Measurements from ENCODE around the gene ERG. TPM values are rescaled to one million over a fixed set of nuclear protein-coding genes. Genes with fewer than 3 reads are reported as not detected.

Gene ERG, protein sequence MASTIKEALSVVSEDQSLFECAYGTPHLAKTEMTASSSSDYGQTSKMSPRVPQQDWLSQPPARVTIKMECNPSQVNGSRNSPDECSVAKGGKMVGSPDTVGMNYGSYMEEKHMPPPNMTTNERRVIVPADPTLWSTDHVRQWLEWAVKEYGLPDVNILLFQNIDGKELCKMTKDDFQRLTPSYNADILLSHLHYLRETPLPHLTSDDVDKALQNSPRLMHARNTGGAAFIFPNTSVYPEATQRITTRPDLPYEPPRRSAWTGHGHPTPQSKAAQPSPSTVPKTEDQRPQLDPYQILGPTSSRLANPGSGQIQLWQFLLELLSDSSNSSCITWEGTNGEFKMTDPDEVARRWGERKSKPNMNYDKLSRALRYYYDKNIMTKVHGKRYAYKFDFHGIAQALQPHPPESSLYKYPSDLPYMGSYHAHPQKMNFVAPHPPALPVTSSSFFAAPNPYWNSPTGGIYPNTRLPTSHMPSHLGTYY
- not detected for total RNA-seq

- no peak for DNase-seq
Observed at GRCh38 chr21:38498057-38498833, at the start of gene ERG. Gene ERG, minus strand, starts transcription at chr21:38498477. Its CDS starts 97 bp downstream, at chr21:38498380.

DNA sequence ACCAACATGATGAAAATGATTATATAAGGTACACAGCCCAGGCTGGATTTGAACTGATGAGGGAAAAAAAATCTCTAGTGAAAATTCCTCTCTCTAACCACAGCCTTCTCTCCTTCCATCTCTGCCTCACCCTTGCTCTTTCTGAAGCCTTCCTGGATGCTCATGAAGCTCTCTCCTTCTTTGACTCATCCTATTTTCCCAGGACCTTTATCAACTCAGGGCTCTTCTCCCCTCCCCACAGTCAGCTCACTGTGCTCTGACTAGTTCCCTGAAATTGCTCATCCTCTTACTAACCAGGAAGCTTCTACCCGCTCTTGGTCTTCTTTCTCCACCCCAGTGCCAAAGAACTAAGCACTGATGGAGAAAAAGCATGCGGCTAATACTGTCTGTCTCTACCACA, 46.4 kb upstream of the ERG start:
- DNase-seq: no peak

DNA sequence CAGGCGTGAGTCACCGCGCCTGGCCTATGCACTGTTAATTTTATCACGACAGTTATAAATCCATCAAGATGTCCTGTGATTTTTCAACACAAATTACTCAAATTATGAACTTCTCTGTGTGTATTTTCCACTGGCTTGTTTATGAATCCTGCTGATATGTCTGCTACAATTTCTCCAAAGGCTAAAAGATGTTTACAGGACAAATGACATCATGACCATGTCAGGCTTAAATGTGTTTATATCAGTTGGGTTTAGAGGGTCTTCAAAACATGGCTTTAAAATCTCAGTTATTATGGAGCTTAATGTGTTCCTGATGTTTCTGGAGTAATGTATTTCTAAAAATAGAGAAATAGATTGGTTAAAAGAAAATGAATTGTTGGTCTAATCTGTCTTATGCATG, 44.0 kb upstream of the ERG start:
- no peak for DNase-seq

DNA sequence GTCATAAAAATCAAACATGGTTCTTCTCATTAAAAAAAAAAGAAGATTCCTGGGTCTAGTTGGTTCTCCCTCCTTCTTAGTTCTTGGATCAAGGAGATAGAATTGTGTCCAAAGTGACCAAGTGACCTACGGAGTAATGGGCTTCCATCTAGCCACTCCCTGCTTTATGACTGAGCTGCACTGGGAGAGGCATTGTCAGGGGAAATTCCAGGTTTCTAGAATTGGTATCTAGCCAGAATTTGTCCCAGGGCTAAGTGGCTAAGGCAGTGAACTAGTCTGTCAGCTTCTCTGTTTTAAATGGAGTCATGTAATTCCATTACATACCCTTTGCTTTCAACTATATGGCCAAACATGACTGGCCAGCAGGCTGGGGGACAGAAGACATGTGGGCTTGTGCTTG, 40.1 kb upstream of the ERG start:
- no peak for DNase-seq

DNA sequence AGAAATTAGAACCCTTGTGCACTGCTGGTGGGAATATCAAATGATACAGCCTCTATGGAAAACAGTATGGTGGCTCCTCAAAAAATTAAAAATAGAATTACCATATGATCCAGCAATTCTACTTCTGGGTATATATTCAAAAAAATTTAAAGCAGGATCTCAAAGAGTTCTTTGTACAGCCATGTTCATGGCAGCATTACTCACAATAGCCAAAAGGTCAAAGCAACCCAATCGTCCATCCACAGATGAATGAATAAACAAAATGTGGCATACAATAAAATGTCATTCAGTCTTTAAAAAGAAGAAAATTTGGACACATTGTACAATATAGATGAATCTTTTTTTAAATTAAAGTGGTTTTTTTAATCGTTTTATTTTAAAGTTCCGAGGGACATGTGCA, 36.3 kb upstream of the ERG start:
- DNase-seq: no peak

DNA sequence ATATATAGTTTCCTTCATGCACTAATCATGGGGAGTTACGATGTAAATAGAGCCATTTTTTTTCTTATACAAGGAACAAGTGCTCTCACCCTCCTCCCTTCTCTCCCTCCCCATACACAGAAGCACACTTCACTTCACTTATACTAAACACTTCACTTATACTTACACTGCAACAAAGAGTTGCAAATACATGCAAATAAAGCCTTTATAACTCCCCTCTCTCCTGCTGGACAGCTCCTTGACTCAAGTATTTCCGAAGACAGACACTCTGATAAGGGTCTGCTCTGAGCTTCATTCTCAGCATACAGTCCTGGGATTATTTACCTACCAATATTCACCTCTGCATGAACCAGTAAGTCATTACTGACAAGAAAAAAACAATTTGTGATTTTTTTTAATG, 35.6 kb upstream of the ERG start:
- no peak for DNase-seq

GRCh38 chr21:38531591-38531990, 33.3 kb upstream of the ERG start:
- DNase-seq: no peak

DNA sequence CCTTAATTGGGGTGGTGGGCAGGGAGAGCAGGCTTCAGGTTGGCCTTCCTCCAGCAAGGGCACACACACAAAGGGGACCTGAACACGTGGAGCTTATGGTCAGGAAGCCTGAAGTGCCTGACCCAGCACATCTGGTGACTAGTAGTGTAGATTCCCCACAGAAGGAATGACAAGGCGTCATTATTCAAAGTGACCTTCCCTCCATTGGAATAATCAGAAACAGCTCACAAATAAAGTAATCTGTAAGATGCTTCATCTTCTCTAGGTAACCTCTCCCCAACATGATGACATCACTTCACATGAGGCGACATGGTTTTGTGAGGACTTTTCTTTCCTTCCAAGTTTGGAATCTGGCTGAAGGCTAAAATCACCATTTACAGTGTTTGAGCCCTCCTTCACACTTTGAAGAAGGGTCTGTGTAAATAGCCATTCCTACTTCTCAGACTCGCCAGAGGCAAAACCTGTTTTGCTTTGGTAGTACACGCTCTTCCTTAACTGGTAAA, 32.8 kb upstream of the ERG start:
- DNase-seq: no peak

GRCh38 chr21:38527737-38528136, 29.5 kb upstream of the ERG start:
- DNase-seq: no peak

GRCh38 chr21:38525454-38525853, 27.2 kb upstream of the ERG start:
- DNase-seq: no peak

GRCh38 chr21:38524168-38525153, 26.2 kb upstream of the ERG start:
- DNase-seq: no peak

GRCh38 chr21:38520511-38520910, 22.2 kb upstream of the ERG start:
- no peak for DNase-seq

DNA sequence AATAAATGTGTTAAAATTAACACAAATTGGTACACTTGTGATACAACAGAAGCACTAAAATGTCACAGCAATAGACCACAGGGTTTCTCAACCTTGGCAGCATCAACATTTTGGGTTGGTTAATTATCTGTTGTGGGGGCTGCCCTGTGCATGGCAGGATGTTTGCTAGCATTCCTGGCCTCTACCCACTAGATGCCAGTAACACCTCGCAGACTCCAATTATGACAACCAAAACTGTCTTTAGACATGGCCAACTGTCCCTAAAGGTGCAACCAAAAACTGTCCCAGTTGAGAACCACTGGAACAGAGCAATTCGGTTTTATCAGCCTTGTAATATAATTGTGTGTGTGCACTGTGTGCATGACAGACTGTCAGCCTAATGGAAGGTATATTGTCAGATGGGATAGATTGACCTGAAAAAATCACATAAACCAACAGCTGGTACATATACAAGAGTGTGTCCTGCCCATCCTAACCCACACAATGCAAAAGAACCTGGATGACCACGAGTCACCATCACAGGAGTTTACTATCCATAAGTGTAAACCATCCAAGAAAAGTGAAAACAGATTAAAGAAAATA, 13.5 kb upstream of the ERG start:
- no peak for DNase-seq

- DNase-seq: no peak
Observed at GRCh38 chr21:38511198-38511597, 12.9 kb upstream of the ERG start.

DNA sequence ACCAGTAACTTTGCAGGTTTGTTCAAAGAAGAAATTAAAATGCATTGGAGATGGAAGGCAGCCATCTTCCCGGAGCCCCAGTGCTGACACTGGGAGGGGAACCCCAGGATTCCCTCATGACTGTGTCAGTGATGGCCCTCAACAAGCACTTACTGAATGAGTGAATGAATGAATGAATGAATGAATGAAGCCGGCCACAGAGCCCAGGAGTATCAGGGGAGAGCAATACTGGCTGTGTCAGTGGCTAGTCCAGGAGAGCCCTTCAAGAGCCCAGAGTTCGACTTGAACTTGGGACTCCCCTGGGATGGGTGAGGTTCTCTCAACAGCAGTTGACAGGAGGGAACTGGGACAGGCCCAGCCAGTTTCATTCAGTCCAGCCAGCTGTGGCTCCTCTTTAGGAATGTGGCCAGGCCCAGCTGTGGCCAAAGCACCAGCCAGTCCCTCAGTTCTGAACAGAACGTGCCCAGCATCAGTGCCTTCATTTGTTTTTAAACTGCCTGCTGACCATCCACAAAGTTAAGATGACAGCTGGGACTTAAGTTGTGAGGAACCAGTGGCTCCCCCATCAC, 9.2 kb upstream of the ERG start:
- DNase-seq: no peak

DNA sequence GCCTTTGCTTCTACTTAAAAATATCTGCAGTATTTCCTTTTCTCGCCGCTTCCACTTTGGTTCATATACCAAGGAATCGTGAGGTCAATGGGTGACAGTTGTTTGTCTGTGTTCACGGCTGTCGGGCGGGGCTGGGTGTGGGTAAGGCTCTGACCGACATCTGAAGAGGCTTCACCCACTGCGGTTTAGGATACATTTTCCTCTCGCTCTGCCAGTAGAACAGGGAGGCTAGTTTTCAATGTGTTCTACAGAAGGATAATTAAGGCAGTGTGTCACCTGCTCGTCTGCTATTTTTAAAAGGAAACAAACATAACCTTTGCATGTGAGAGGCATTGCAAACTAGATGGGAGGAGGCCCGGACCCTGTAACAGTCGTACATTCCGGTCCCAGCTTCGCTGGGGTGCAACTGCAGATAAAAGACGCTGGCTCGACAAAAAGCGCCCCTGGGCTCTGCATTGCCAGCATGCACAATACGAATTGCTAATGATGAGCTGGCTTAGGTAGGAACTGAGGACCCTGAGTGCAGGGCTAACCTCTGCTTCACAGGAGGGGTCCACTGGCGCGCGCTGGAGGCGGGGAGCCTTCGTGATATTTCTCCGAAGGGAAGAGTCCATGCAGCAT, 8.5 kb upstream of the ERG start:
- DNase-seq: no peak

DNA sequence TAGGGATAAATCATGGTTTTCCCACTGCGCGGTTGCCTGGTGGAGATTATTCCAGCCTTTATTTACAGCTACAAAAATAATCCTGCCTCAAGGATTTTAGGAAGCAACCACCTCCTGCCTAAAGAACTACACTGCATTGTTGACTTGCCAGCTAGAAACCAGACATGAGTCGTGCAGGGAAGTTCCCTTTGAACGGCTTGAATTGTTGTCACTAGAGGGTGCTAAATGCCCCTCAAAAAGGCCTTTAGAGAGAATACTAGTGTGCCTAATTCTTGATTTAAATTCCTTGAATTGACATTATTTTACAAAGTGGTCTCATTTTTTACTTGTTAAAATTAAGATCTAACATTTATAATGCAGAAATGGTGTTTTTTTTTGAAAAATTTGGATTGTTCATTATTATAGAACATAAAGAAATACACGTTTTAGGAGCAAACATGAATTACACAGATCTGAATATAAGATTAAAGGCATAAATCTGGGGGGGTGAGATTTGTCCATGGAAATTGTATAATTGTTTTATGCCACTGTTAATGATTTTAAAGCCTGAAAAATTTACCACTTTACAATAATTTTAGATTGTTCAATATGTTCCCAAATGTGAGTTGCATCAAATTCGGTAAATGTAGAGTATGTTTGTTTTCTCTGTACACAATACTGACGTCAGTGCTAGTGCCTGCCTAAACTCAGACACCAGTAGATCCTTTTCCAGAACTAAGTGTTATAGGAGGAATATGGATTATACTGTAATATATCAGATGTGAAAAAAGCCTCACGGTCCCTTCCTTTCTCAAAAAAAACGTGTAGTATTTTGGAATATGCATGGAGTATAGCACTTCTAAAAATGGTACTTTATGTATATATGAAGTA, 7.6 kb upstream of the ERG start:
- DNase-seq: no peak

DNA sequence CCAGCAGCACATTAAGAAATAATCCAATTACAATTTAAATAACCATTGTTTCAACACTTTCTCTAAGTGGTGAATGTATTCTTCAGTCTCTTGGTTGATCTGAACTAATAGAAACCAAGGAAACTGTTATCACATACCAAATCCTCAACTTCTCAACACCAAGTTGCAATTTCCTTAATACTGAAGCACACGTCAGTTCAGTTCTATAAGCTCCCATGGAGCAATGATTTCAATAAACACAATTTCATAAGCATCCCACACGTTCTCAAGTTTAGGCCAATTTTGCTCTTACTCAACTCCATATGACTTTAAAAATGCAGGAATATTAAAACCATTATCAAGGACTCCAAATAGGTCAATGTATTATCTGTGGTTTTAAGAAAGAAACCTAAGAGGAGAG, 5.8 kb upstream of the ERG start:
- no peak for DNase-seq

DNA sequence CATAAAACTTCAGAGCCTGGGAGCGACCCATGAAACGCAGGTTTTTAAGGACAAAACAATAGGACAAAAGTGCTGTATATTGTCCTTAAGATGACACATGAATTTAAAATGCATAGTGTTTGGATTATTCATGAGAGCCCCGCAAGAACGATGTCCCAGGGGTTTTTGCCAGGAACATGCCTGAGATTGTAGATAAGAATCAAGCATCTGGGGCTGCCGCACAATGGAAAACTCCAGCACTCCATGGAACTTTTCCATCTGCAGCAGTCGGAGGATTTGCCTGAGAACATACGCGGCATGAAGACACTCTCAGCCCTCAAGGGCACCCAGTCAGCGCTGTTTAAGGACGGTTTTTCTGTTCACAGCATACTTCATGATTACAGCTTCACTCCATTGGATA, 5.3 kb upstream of the ERG start:
- DNase-seq: no peak

GRCh38 chr21:38500073-38500472, 1.8 kb upstream of the ERG start:
- DNase-seq: no peak
